Measurements from ENCODE around the gene C2CD4C.
"Not testable (repeated sequence)": the region's sequence is repeated elsewhere in the genome, so short reads cannot be mapped to it uniquely, and the experiment has no call there.

Gene C2CD4C

GRCh38 chr19:438416-438958 lies 29.5 kb upstream of the C2CD4C start:
- DNase-seq (ENCODE audit: low spot score): no peak
- FAIRE-seq: no peak

- DNase-seq (ENCODE audit: low spot score) (no peak), FAIRE-seq (no peak)
Measured at GRCh38 chr19:437041-437440, 28.1 kb upstream of the C2CD4C start.

GRCh38 chr19:436413-436950 lies 27.5 kb upstream of the C2CD4C start:
- FAIRE-seq (no peak), DNase-seq (ENCODE audit: low spot score) (no peak)

- FAIRE-seq: no peak
- DNase-seq (ENCODE audit: low spot score): no peak
Measured at GRCh38 chr19:435707-436412, 26.9 kb upstream of the C2CD4C start.

GRCh38 chr19:435056-435706 lies 26.2 kb upstream of the C2CD4C start:
- FAIRE-seq (no peak), DNase-seq (ENCODE audit: low spot score) (no peak)

GRCh38 chr19:434152-434960 lies 25.4 kb upstream of the C2CD4C start:
- no peak for FAIRE-seq
- no peak for DNase-seq (ENCODE audit: low spot score)

- no peak for FAIRE-seq
- no peak for DNase-seq (ENCODE audit: low spot score)
Measured at GRCh38 chr19:430701-431100, 21.8 kb upstream of the C2CD4C start.

- DNase-seq (ENCODE audit: low spot score): no peak
- no peak for FAIRE-seq
Measured at GRCh38 chr19:428149-428548, 19.2 kb upstream of the C2CD4C start.

- DNase-seq (ENCODE audit: low spot score): not testable (repeated sequence)
Measured at GRCh38 chr19:427675-428074, 18.7 kb upstream of the C2CD4C start.

GRCh38 chr19:426725-427445 lies 17.9 kb upstream of the C2CD4C start:
- no peak for DNase-seq (ENCODE audit: low spot score)
- no peak for FAIRE-seq

More at GRCh38 chr19:427675-428074, 18.7 kb upstream of the C2CD4C start:
- not testable (repeated sequence) for FAIRE-seq

GRCh38 chr19:425056-425455 lies 16.1 kb upstream of the C2CD4C start:
- DNase-seq (ENCODE audit: low spot score): no peak
- no peak for FAIRE-seq

- no peak for DNase-seq (ENCODE audit: low spot score)
- no peak for FAIRE-seq
Measured at GRCh38 chr19:424546-424945, 15.6 kb upstream of the C2CD4C start.

GRCh38 chr19:423691-424466 lies 14.9 kb upstream of the C2CD4C start:
- FAIRE-seq (no peak), DNase-seq (ENCODE audit: low spot score) (no peak)

- not testable (repeated sequence) for DNase-seq (ENCODE audit: low spot score); FAIRE-seq
Measured at GRCh38 chr19:422917-423226, 13.9 kb upstream of the C2CD4C start.

- FAIRE-seq: no peak
Measured at GRCh38 chr19:422213-422916, 13.4 kb upstream of the C2CD4C start.

GRCh38 chr19:419721-420515 lies 11.0 kb upstream of the C2CD4C start:
- FAIRE-seq (no peak), DNase-seq (ENCODE audit: low spot score) (no peak)

More at GRCh38 chr19:422213-422916, 13.4 kb upstream of the C2CD4C start:
- no peak for DNase-seq (ENCODE audit: low spot score)

- DNase-seq (ENCODE audit: low spot score) (no peak), FAIRE-seq (no peak)
Measured at GRCh38 chr19:418761-419671, 10.1 kb upstream of the C2CD4C start.

GRCh38 chr19:416416-416815 lies 7.5 kb upstream of the C2CD4C start:
- FAIRE-seq (no peak), DNase-seq (ENCODE audit: low spot score) (no peak)
